DND-41 (cell line): ENCODE results near the gene RNF223.

Experiments used
- CTCF ChIP-seq: IDR thresholded peaks from 2 replicates; pipeline ENCODE4 v1.5.1; 2012; ENCODE audit warnings: borderline replicate concordance, low read length, moderate library complexity, mild to moderate bottlenecking; ENCODE audit not compliant: poor library complexity, severe bottlenecking; ENCODE audit errors: extremely low read depth
- EZH2 ChIP-seq: IDR thresholded peaks from 3 replicates; pipeline ENCODE4 v1.6.1; 2012; ENCODE audit warnings: borderline replicate concordance, low read depth, mild to moderate bottlenecking, moderate library complexity, low read length, inconsistent platforms; ENCODE audit not compliant: severe bottlenecking

GRCh38 chr1:1110561-1110971 lies 36.5 kb upstream of the RNF223 start:
- TF ChIP-seq EZH2 (no peak), CTCF (no peak)
